ENCODE results near the gene ZBTB8OS. TPM values are rescaled to one million over a fixed set of nuclear protein-coding genes. Genes with fewer than 3 reads are reported as not detected.

Gene ZBTB8OS
- total RNA-seq, 1 experiment from 2014 or later: 60.5 TPM

- H3K9me3 Mint-ChIP-seq: no peaks in the 10 kb centered on the region
- POLR2A ChIA-PET: interaction anchor here (0.5 kb wide), 1 partner anchor 308 kb away, joined by 3 read pairs; no protein-coding TSS in a partner anchor
- ATAC-seq (no peak), DNase-seq (ENCODE audit: low spot score) (no peak)
- CTCF ChIA-PET: interaction anchor here (0.7 to 2.4 kb wide), 2 partner anchors 67 to 86 kb away, joined by 5 to 14 read pairs; no protein-coding TSS in a partner anchor
- H3K27me3 Mint-ChIP-seq (ENCODE audit: low read depth): no peaks in the 10 kb centered on the region
- no peak for TF ChIP-seq ATF3 (CRISPR knock-in tag; conservative IDR thresholded peaks at IDR 0.05)
- TF ChIP-seq, protein P1, sequence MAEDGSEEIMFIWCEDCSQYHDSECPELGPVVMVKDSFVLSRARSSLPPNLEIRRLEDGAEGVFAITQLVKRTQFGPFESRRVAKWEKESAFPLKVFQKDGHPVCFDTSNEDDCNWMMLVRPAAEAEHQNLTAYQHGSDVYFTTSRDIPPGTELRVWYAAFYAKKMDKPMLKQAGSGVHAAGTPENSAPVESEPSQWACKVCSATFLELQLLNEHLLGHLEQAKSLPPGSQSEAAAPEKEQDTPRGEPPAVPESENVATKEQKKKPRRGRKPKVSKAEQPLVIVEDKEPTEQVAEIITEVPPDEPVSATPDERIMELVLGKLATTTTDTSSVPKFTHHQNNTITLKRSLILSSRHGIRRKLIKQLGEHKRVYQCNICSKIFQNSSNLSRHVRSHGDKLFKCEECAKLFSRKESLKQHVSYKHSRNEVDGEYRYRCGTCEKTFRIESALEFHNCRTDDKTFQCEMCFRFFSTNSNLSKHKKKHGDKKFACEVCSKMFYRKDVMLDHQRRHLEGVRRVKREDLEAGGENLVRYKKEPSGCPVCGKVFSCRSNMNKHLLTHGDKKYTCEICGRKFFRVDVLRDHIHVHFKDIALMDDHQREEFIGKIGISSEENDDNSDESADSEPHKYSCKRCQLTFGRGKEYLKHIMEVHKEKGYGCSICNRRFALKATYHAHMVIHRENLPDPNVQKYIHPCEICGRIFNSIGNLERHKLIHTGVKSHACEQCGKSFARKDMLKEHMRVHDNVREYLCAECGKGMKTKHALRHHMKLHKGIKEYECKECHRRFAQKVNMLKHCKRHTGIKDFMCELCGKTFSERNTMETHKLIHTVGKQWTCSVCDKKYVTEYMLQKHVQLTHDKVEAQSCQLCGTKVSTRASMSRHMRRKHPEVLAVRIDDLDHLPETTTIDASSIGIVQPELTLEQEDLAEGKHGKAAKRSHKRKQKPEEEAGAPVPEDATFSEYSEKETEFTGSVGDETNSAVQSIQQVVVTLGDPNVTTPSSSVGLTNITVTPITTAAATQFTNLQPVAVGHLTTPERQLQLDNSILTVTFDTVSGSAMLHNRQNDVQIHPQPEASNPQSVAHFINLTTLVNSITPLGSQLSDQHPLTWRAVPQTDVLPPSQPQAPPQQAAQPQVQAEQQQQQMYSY (CRISPR knock-in tag; IDR thresholded peaks at IDR 0.05): no peak
- H3K4me1 Mint-ChIP-seq: no peaks in the 10 kb centered on the region
- no peak overlapping the region for H3K27ac Mint-ChIP-seq
- no peak overlapping the region for H3K4me3 Mint-ChIP-seq
- H3K36me3 Mint-ChIP-seq: no peaks in the 10 kb centered on the region
Observed at GRCh38 chr1:32605711-32606424, 44.5 kb downstream of the ZBTB8OS start.

GRCh38 chr1:32600034-32600433 is 50.3 kb downstream of the ZBTB8OS start:
- no peak overlapping the region for H3K4me3 Mint-ChIP-seq
- no peak overlapping the region for H3K27ac Mint-ChIP-seq
- DNase-seq (ENCODE audit: low spot score) (no peak), ATAC-seq (no peak)
- H3K9me3 Mint-ChIP-seq: no peaks in the 10 kb centered on the region
- ChIA-PET POLR2A (no interaction called here), CTCF (no interaction called here)
- H3K27me3 Mint-ChIP-seq (ENCODE audit: low read depth): no peaks in the 10 kb centered on the region
- H3K36me3 Mint-ChIP-seq: peaks cover 19% of the 10 kb centered on the region
- no peaks in the 10 kb centered on the region for H3K4me1 Mint-ChIP-seq
- TF ChIP-seq, protein P2, sequence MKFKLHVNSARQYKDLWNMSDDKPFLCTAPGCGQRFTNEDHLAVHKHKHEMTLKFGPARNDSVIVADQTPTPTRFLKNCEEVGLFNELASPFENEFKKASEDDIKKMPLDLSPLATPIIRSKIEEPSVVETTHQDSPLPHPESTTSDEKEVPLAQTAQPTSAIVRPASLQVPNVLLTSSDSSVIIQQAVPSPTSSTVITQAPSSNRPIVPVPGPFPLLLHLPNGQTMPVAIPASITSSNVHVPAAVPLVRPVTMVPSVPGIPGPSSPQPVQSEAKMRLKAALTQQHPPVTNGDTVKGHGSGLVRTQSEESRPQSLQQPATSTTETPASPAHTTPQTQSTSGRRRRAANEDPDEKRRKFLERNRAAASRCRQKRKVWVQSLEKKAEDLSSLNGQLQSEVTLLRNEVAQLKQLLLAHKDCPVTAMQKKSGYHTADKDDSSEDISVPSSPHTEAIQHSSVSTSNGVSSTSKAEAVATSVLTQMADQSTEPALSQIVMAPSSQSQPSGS (CRISPR knock-in tag; IDR thresholded peaks at IDR 0.05; ENCODE audit: borderline replicate concordance, low read depth): no peak
- TF ChIP-seq, protein P3, sequence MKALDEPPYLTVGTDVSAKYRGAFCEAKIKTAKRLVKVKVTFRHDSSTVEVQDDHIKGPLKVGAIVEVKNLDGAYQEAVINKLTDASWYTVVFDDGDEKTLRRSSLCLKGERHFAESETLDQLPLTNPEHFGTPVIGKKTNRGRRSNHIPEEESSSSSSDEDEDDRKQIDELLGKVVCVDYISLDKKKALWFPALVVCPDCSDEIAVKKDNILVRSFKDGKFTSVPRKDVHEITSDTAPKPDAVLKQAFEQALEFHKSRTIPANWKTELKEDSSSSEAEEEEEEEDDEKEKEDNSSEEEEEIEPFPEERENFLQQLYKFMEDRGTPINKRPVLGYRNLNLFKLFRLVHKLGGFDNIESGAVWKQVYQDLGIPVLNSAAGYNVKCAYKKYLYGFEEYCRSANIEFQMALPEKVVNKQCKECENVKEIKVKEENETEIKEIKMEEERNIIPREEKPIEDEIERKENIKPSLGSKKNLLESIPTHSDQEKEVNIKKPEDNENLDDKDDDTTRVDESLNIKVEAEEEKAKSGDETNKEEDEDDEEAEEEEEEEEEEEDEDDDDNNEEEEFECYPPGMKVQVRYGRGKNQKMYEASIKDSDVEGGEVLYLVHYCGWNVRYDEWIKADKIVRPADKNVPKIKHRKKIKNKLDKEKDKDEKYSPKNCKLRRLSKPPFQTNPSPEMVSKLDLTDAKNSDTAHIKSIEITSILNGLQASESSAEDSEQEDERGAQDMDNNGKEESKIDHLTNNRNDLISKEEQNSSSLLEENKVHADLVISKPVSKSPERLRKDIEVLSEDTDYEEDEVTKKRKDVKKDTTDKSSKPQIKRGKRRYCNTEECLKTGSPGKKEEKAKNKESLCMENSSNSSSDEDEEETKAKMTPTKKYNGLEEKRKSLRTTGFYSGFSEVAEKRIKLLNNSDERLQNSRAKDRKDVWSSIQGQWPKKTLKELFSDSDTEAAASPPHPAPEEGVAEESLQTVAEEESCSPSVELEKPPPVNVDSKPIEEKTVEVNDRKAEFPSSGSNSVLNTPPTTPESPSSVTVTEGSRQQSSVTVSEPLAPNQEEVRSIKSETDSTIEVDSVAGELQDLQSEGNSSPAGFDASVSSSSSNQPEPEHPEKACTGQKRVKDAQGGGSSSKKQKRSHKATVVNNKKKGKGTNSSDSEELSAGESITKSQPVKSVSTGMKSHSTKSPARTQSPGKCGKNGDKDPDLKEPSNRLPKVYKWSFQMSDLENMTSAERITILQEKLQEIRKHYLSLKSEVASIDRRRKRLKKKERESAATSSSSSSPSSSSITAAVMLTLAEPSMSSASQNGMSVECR (CRISPR knock-in tag; IDR thresholded peaks at IDR 0.05; ENCODE audit: borderline replicate concordance): no peak
- TF ChIP-seq PRRX2 (CRISPR knock-in tag; IDR thresholded peaks at IDR 0.05): no peak

- H3K36me3 Mint-ChIP-seq: peaks cover 28% of the 10 kb centered on the region
- H3K27ac Mint-ChIP-seq: no peak overlapping the region
- H3K9me3 Mint-ChIP-seq: no peaks in the 10 kb centered on the region
- DNase-seq (ENCODE audit: low spot score): no peak
- no peaks in the 10 kb centered on the region for H3K4me1 Mint-ChIP-seq
- CTCF ChIA-PET: no interaction called here
- no peak for ATAC-seq
- TF ChIP-seq, protein P4, sequence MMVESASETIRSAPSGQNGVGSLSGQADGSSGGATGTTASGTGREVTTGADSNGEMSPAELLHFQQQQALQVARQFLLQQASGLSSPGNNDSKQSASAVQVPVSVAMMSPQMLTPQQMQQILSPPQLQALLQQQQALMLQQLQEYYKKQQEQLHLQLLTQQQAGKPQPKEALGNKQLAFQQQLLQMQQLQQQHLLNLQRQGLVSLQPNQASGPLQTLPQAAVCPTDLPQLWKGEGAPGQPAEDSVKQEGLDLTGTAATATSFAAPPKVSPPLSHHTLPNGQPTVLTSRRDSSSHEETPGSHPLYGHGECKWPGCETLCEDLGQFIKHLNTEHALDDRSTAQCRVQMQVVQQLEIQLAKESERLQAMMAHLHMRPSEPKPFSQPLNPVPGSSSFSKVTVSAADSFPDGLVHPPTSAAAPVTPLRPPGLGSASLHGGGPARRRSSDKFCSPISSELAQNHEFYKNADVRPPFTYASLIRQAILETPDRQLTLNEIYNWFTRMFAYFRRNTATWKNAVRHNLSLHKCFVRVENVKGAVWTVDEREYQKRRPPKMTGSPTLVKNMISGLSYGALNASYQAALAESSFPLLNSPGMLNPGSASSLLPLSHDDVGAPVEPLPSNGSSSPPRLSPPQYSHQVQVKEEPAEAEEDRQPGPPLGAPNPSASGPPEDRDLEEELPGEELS (CRISPR knock-in tag; IDR thresholded peaks at IDR 0.05): no peak
- TF ChIP-seq, protein P5, sequence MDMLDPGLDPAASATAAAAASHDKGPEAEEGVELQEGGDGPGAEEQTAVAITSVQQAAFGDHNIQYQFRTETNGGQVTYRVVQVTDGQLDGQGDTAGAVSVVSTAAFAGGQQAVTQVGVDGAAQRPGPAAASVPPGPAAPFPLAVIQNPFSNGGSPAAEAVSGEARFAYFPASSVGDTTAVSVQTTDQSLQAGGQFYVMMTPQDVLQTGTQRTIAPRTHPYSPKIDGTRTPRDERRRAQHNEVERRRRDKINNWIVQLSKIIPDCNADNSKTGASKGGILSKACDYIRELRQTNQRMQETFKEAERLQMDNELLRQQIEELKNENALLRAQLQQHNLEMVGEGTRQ (CRISPR knock-in tag; IDR thresholded peaks at IDR 0.05): no peak
- no peak for TF ChIP-seq OVOL2 (CRISPR knock-in tag; IDR thresholded peaks at IDR 0.05; ENCODE audit: borderline replicate concordance)
- no peak overlapping the region for H3K4me3 Mint-ChIP-seq
- POLR2A ChIA-PET: interaction anchor here (0.6 kb wide), 1 partner anchor 359 kb away, joined by 5 read pairs; no protein-coding TSS in a partner anchor
- H3K27me3 Mint-ChIP-seq (ENCODE audit: low read depth): no peaks in the 10 kb centered on the region
Observed at GRCh38 chr1:32592943-32593342, 57.4 kb downstream of the ZBTB8OS start.
